Right cardiac atrium (tissue), 5 donors: Measurements from ENCODE around the gene CAMTA1. TPM values are rescaled to one million over a fixed set of nuclear protein-coding genes. Genes with fewer than 3 reads are reported as not detected.

ENCODE experiments used
- ATAC-seq, 2 donors: fragments of 200-7000 bp; cut with Tn5 transposase; one replicate each; pipeline versions ENCODE4 v1.8.0 to v1.9.1; 2020; ENCODE audit warnings: moderate library complexity in 2 of 2, mild to moderate bottlenecking in 1 of 2
- DNase-seq, 3 donors: peaks; one replicate each; pipeline ENCODE4 v3.0.0-alpha.2; 2020
- H3K27ac ChIP-seq: one replicate; pipeline ENCODE4 v1.5.1; 2013; ENCODE audit warnings: mild to moderate bottlenecking, low read length, control low read depth, moderate library complexity
- H3K27me3 ChIP-seq: one replicate; pipeline ENCODE4 v1.6.1; 2013; ENCODE audit not compliant: control insufficient read depth, insufficient read depth
- H3K4me1 ChIP-seq: one replicate; pipeline ENCODE4 v1.6.1; 2013; ENCODE audit warnings: low read length; ENCODE audit not compliant: control insufficient read depth, insufficient read depth
- H3K4me3 ChIP-seq: one replicate; pipeline ENCODE4 v1.5.1; 2013; ENCODE audit warnings: low read length, control low read depth
- H3K9me3 ChIP-seq: one replicate; pipeline ENCODE4 v1.6.1; 2013; ENCODE audit warnings: low read length; ENCODE audit not compliant: control insufficient read depth
- WGBS: extraction: QIAGEN DNeasy Blood & Tissue Kit; methylation state at CpG from one replicate; pipeline ENCODE4 v1.1.7; 2013; 5-methylcytosine and 5-hydroxymethylcytosine counted together
- intact Hi-C, 4 donors: fragments of 100-400 bp; cut with DNase I; formaldehyde crosslinking; loops; one replicate each; pipeline versions ENCODE4 v1.11.0 to v1.14.0; 2022 to 2023
- polyA plus RNA-seq: library from polyadenylated mRNA; stranded (reverse); fragments of 200-250 nt; gene quantifications from one replicate; pipeline ENCODE4 v1.2.3, GENCODE V29; 2013
- total RNA-seq, 4 donors: library from RNA; stranded (reverse); fragmentation: NEBNext Ultra II Directional; extraction: Animal tissue kit (Norgen Biotek cat#: 25700); gene quantifications; one replicate each; pipeline ENCODE4 v1.2.1, GENCODE V29; 2021
- donor health status: healthy with polysubstance abuse.
- donor health status: DM: no; HTN: yes; CAD: no.
- donor health status: DM: no; HTN: no; CAD: no.
- donor health status: DM: no; HTN: yes; CAD: no; lungs with severe emphysema.
- donor health status: DM: yes; HTN: yes; CAD: no.

Gene CAMTA1
- total and polyA plus RNA-seq, 5 donors: 155 to 334 (median 164) TPM

DNA sequence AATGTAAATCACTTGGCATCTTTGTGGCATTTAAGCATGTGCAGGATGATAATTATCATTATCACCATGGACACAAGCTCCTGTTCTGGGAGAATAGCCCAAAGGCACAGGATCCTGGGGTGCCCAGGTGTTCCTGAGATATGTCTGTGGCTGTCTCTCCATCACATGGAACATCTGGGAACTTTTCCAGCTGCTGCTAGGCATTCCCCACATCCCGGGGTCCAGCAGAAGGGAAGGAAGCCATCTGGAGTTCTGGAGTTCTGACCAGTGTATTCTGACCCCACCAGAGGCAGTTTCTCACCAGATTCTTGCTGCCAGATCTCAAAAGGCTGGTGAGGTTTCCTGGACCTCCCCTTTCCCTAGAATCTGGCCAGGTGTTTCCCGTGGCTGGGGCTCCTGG is 726.1 kb downstream of the CAMTA1 start:
- DNase-seq (no peak), ATAC-seq (no peak)
- Histone ChIP-seq H3K9me3 (no peaks in the 10 kb centered on the region), H3K27ac (no peak overlapping the region), H3K4me3 (no peak overlapping the region), H3K27me3 (no peaks in the 10 kb centered on the region), H3K4me1 (peaks cover under 1% of the 10 kb centered on the region)
- WGBS: 32% methylated on average over 2 of the region's 2 CpGs
- intact Hi-C loops: loop anchor here in 1 of 4 donors (10.0 kb wide), 1 partner anchor 63 kb away; no protein-coding TSS in a partner anchor

DNA sequence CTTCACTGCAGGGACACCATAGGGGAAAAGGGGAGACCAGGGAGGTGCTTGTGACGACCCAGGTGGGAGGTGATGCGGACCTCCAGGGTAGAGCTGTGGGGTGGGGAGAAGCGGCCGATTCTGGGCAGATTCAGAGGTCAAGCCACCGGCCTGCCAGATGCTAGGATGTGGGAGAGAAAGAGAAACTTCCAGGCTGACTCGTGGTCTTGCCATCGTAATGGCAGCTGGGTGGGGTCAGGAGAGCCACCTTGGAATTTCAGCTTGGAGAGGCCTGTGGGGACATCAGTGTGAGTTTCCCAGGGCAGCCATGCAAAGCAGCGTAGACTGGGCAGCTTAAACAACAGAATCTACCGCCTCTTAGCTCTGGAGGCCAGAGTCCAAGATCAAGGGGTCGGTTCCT is 727.8 kb downstream of the CAMTA1 start:
- intact Hi-C loops: loop anchor here in 1 of 4 donors (10.0 kb wide), 1 partner anchor 62 kb away; no protein-coding TSS in a partner anchor
- 90% methylated on average over 10 of the region's 10 CpGs for WGBS
- no peak for ATAC-seq
- Histone ChIP-seq H3K27me3 (no peaks in the 10 kb centered on the region), H3K4me1 (peaks cover 3% of the 10 kb centered on the region), H3K4me3 (no peak overlapping the region), H3K27ac (no peak overlapping the region), H3K9me3 (no peaks in the 10 kb centered on the region)
- DNase-seq: peak in 1 of 3 donors; percentile 27

DNA sequence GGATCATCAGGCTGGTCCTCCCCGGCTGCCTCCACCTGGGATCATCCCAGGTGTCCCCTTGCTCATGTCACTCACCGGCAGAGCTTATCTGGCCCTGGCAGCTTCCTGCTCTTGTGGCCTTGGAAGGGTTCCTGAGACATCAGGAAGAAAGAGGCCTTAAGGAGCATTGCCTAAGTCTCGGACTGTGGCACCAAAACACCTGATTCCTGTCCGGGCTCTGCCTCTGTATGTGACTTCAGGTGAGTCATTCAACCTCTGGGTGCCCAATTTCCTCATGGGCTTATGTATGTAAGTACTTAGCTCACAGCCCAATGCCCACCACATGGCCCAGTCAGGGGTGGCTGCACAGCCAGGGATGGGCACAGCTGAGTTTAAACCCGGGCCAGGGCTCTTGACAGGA is 729.9 kb downstream of the CAMTA1 start:
- H3K27me3 ChIP-seq: no peaks in the 10 kb centered on the region
- no peak overlapping the region for H3K27ac ChIP-seq
- intact Hi-C loops: loop anchor here in 1 of 4 donors (10.0 kb wide), 1 partner anchor 60 kb away; no protein-coding TSS in a partner anchor
- H3K4me3 ChIP-seq: no peak overlapping the region
- ATAC-seq (no peak), DNase-seq (peak in 1 of 3 donors; percentile 18)
- H3K4me1 ChIP-seq: peaks cover 7% of the 10 kb centered on the region
- 74% methylated on average over 5 of the region's 5 CpGs for WGBS
- no peaks in the 10 kb centered on the region for H3K9me3 ChIP-seq

DNA sequence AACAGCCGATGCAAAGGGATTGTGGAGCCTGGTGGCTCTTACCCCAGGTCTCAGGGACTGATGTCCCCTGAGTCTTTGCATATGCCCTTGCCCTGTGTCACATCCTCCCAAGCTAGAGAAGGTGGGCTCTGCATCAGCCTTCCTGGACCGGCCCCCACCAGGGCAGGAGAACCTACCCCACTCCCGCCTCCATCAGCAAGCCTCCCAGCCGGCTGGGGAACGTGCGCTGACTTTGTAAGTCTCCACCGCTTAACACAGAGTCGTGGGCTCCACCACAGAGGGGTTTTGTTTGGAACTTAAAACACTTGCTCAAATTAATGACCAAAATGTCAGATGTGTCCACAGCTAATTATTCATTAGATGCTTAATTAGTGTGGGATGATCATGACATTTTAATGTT is 730.6 kb downstream of the CAMTA1 start:
- Histone ChIP-seq H3K27me3 (no peaks in the 10 kb centered on the region), H3K27ac (no peak overlapping the region), H3K4me1 (peaks cover 7% of the 10 kb centered on the region), H3K4me3 (no peak overlapping the region), H3K9me3 (no peaks in the 10 kb centered on the region)
- 82% methylated on average over 8 of the region's 8 CpGs for WGBS
- intact Hi-C loops: loop anchor here in 1 of 4 donors (10.0 kb wide), 1 partner anchor 59 kb away; no protein-coding TSS in a partner anchor
- ATAC-seq (no peak), DNase-seq (peak in 1 of 3 donors; percentile 16)

DNA sequence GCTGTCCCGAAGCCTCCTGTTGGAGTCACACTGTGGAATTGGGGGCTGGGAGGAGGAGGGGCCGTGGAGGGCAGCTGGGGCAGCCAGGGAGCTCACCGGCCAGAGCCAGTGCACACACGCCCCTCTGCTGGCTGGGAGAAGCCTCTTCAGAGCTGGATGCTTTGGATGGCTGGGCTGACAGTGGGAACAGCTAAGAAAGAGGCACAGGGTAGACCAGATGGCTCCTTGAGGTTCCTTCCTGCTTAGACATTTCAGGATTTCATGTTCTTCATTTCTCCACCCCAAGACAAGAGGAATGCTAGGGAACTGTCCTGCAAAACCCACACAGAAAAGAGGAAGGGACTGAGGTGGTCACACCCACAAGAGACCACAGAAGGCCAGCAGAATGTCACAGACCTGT is 731.1 kb downstream of the CAMTA1 start:
- intact Hi-C loops: loop anchor here in 1 of 4 donors (10.0 kb wide), 1 partner anchor 58 kb away; no protein-coding TSS in a partner anchor
- DNase-seq (peak in 1 of 3 donors; percentile 72), ATAC-seq (peak; percentile 48 to 52)
- WGBS: 25% methylated on average over 4 of the region's 4 CpGs
- Histone ChIP-seq H3K9me3 (no peaks in the 10 kb centered on the region), H3K27ac (no peak overlapping the region), H3K27me3 (no peaks in the 10 kb centered on the region), H3K4me3 (no peak overlapping the region), H3K4me1 (peaks cover 7% of the 10 kb centered on the region)

DNA sequence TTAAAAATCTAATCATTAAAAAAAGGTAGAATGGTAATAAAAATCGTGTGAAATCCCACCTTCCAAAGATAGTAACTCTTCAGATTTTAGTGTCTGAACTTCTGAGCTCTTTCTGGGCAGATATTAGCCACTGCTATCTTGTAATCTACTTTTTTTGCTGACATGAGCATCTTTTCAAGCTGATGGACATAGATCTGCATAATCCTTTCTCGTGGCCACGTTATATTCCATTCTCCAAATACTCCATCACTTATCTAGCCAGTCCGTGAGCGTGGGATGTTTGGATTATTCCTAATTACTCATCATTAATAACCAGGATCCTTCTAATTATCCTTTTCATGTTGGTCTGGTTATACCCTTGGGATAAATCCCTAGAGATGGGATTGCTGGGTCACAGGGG is 731.7 kb downstream of the CAMTA1 start:
- WGBS: 80% methylated on average over 5 of the region's 5 CpGs
- ATAC-seq: no peak
- Histone ChIP-seq H3K4me1 (peaks cover 7% of the 10 kb centered on the region), H3K27ac (peak overlapping the region; percentile 64), H3K9me3 (no peaks in the 10 kb centered on the region), H3K4me3 (no peak overlapping the region), H3K27me3 (no peaks in the 10 kb centered on the region)
- DNase-seq: no peak
- intact Hi-C loops: loop anchor here in 1 of 4 donors (10.0 kb wide), 1 partner anchor 58 kb away; no protein-coding TSS in a partner anchor

DNA sequence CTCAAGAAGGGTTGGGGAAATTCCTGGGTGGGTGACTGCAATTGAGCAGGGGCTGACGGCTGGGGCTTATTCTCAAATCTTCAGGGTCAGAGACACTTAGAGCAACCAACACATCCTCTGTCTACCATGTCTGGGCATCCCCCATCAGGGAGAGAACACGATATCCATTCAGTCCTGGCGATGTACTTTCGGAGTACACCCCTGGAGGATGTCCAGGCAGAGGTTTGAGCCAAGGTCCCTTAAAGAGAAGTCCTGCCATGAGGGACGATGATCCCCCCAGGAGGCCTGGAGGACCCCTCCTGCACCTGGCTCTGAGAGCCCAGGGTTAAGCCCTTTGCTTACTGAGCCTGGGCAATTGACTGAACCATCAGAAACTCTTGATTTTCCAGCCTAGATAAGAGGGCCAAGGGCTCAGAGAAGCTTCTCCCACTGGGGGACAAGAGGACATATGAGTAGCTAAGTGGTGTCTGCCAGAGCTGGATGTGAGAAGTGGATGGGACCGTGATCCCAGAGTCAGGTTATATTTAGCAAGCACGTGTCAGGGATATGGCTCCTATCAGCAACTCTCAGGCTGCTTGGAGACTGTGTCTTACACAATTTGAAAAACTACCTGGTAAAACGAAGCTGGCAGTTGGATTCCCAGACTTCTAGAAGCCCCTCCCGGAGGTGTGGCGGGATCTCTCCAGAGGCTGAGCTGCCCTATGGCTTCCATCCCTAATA is 732.5 kb downstream of the CAMTA1 start:
- WGBS: 49% methylated on average over 10 of the region's 10 CpGs
- ATAC-seq (peak; percentile 88 to 89), DNase-seq (peak in 1 of 3 donors; percentile 61)
- no peak overlapping the region for H3K4me3 ChIP-seq
- peak overlapping the region; percentile 96 for H3K27ac ChIP-seq
- H3K9me3 ChIP-seq: no peaks in the 10 kb centered on the region
- no peaks in the 10 kb centered on the region for H3K27me3 ChIP-seq
- H3K4me1 ChIP-seq: peaks cover 7% of the 10 kb centered on the region
- intact Hi-C loops: loop anchor here in 1 of 4 donors (10.0 kb wide), 1 partner anchor 57 kb away; no protein-coding TSS in a partner anchor

DNA sequence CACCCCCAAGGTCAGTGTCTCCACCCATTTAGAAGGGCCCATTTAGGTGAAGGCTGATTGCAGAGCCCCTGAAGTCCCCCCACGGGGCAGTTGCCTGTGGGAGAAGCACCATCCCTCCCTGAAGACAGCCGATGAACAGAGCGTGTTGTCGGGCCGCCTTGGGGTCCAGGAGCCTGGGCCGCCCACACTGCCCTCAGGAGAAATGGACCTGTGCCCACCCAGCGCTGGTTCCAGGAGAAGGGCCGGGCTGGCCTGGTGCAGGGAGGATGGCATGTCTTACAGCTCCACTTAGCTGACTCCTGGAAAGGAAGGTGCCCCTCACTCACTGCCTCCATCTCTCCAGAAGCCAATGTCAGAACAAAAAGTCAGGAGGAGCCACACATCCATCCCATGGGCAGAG is 733.2 kb downstream of the CAMTA1 start:
- 83% methylated on average over 8 of the region's 8 CpGs for WGBS
- Histone ChIP-seq H3K4me3 (no peak overlapping the region), H3K27ac (peak overlapping the region; percentile 37), H3K9me3 (no peaks in the 10 kb centered on the region), H3K27me3 (no peaks in the 10 kb centered on the region), H3K4me1 (peaks cover 7% of the 10 kb centered on the region)
- ATAC-seq (peak in 1 of 2 donors; percentile 5), DNase-seq (no peak)
- intact Hi-C loops: loop anchor here in 1 of 4 donors (10.0 kb wide), 1 partner anchor 56 kb away; no protein-coding TSS in a partner anchor

DNA sequence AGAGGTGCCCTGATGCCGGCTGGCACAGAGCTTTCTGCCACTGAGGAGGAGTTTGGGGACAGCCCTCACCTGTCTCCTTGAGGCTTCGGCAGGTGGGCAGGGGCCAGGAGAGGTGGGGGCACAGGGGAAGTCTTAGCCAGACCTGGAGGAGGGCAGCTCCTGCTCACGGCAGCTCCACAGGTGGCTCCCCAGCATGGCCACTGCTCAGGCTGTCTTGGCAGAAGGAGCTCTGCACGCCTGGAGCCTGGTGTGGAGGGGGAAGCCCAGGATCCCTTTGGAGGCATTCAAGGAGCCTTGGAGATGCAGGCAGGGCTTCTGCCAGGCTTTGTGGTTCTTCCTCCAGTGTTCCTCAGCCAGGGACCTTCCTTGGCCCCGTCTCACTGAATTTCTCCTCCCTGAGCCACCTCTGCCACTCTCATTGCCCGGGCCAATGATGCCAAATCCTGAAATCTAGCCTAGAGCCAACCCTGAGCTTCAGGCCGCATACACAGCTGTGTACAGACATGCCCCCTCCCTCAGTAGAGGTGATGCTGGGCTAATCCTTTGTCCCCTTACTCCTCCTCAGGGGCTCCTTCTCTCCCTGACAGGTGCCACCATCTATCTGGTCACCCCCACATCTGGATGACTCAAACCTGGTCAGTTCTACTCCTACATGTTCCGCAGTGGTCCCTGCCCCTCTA is 734.1 kb downstream of the CAMTA1 start:
- no peak overlapping the region for H3K27ac ChIP-seq
- no peak overlapping the region for H3K4me3 ChIP-seq
- ATAC-seq (no peak), DNase-seq (no peak)
- no peaks in the 10 kb centered on the region for H3K9me3 ChIP-seq
- H3K4me1 ChIP-seq: peaks cover 7% of the 10 kb centered on the region
- WGBS: 88% methylated on average over 8 of the region's 8 CpGs
- H3K27me3 ChIP-seq: no peaks in the 10 kb centered on the region
- intact Hi-C loops: loop anchor here in 1 of 4 donors (10.0 kb wide), 1 partner anchor 55 kb away; no protein-coding TSS in a partner anchor

DNA sequence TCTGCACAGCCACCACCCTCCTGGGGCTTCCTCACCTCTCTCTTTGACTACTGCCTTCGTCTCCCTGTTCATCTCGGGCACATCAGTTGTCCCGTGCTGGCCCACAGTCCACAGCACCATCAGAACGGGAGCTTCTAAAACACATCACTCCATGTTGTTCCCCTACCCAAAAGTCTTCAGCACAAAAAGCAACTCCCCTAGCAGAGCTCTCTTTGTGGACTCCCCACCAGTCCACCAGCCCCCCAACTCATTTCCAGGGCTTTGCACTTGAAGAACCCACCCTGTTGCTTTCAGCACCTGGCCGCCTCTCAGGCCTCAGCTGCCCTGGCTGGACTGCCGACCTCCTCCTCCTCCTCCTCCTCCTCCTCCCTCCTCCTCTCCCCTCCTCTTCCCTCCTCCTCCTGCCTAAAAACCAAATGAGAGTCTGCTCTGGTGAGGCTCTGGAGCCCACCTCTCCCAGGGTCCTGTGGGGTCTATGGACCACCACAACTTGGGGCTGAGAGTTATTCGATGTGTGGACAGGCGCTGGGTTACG is 734.7 kb downstream of the CAMTA1 start:
- Histone ChIP-seq H3K4me3 (no peak overlapping the region), H3K4me1 (peaks cover 7% of the 10 kb centered on the region), H3K9me3 (no peaks in the 10 kb centered on the region), H3K27ac (no peak overlapping the region), H3K27me3 (no peaks in the 10 kb centered on the region)
- ATAC-seq (no peak), DNase-seq (no peak)
- 81% methylated on average over 9 of the region's 9 CpGs for WGBS
- intact Hi-C loops: loop anchor here in 1 of 4 donors (10.0 kb wide), 1 partner anchor 55 kb away; no protein-coding TSS in a partner anchor
